Activated CD4-positive, alpha-beta T cell treated with anti-CD3 and anti-CD28 coated beads, Interleukin-2, amount 10 ng/mL, durations not matched to agents 24 days and 14 days (primary cell): Measurements from ENCODE around the gene ARHGEF7. TPM values are rescaled to one million over a fixed set of nuclear protein-coding genes. Genes with fewer than 3 reads are reported as not detected.

ENCODE experiments used
- DNase-seq: peaks from one replicate; pipeline ENCODE4 v3.0.0; 2022
- H3K27ac Mint-ChIP-seq: one replicate; pipeline ENCODE4 v1.8.0; 2022; ENCODE audit warnings: mild to moderate bottlenecking, mixed read lengths
- H3K27me3 Mint-ChIP-seq: one replicate; pipeline ENCODE4 v1.8.0; 2022; ENCODE audit warnings: mixed read lengths
- H3K36me3 Mint-ChIP-seq: one replicate; pipeline ENCODE4 v1.8.0; 2022; ENCODE audit warnings: low read depth, mild to moderate bottlenecking, mixed read lengths
- H3K4me1 Mint-ChIP-seq: one replicate; pipeline ENCODE4 v1.8.0; 2021; ENCODE audit warnings: mixed read lengths
- H3K4me3 Mint-ChIP-seq: one replicate; pipeline ENCODE4 v1.8.0; 2022; ENCODE audit warnings: mild to moderate bottlenecking, moderate library complexity, mixed read lengths
- H3K9me3 Mint-ChIP-seq: one replicate; pipeline ENCODE4 v1.8.0; 2021; ENCODE audit warnings: mixed read lengths
- intact Hi-C: fragments of 100-400 bp; cut with micrococcal nuclease; formaldehyde crosslinking; loops from one replicate; pipeline ENCODE4 v1.15.1; 2023
- total RNA-seq: library from RNA; stranded (reverse); gene quantifications from 2 replicates; pipeline ENCODE4 v1.2.3, GENCODE V29; 2022

Gene ARHGEF7
- total RNA-seq, 1 donor from 2014 or later, result 69.3 TPM

DNA sequence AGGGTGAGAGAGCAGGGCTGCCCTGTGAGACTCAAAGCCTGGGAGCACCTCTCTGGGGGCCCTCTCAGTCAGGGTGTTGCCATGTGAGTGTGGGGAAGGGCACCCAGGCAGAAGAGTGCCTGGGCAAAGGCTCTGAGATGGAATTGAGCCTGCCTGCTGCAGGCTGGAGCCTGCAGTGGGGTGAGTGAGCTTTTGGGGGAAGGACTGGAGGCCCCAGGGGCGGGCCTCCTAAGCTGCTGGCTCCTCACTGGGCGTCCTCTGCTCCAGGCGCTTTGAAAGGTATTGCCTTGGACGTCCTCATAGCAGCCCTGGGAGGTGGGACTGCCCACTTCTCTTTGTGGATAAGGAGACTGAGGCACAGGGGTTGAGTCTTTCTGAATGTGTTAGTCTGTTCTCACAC is 60.3 kb downstream of the ARHGEF7 start:
- Mint-ChIP-seq H3K27me3 (no peaks in the 10 kb centered on the region), H3K4me1 (peaks cover 63% of the 10 kb centered on the region), H3K27ac (peak overlapping the region; percentile 24), H3K36me3 (peaks cover 73% of the 10 kb centered on the region), H3K9me3 (peaks cover 11% of the 10 kb centered on the region), H3K4me3 (no peak overlapping the region)
- no peak for DNase-seq
- intact Hi-C loops, result no loop called here

GRCh38 chr13:111175935-111176334 is 60.8 kb downstream of the ARHGEF7 start:
- Mint-ChIP-seq H3K36me3 (peaks cover 72% of the 10 kb centered on the region), H3K9me3 (peaks cover 11% of the 10 kb centered on the region), H3K27ac (peak overlapping the region; percentile 59), H3K4me3 (no peak overlapping the region), H3K4me1 (peaks cover 65% of the 10 kb centered on the region), H3K27me3 (no peaks in the 10 kb centered on the region)
- intact Hi-C loops, result no loop called here
- DNase-seq, result no peak

DNA sequence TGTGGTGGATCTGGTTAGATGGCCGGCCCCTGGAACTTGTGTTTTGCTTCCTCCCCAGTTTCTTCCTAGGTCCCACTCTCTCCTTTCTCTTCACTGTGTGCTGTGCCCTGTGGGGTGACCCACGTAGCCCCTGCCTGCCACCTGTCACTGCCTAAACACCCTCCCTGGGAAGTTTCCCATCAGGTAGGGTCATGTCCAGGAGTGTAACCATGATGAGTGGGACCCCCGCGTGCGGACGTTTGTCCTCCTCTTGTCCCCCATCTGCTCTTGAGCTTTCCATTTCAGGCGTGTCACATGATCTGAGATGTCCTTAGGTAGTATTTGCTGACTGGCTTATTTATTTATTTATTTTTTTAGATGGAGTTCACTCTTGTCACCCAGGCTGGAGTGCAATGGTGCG is 61.3 kb downstream of the ARHGEF7 start:
- peaks cover 76% of the 10 kb centered on the region for H3K36me3 Mint-ChIP-seq
- peak overlapping the region; percentile 59 for H3K27ac Mint-ChIP-seq
- no peak for DNase-seq
- intact Hi-C loops, result no loop called here
- H3K9me3 Mint-ChIP-seq, result peaks cover 11% of the 10 kb centered on the region
- H3K4me3 Mint-ChIP-seq, result no peak overlapping the region
- peaks cover 65% of the 10 kb centered on the region for H3K4me1 Mint-ChIP-seq
- no peaks in the 10 kb centered on the region for H3K27me3 Mint-ChIP-seq

DNA sequence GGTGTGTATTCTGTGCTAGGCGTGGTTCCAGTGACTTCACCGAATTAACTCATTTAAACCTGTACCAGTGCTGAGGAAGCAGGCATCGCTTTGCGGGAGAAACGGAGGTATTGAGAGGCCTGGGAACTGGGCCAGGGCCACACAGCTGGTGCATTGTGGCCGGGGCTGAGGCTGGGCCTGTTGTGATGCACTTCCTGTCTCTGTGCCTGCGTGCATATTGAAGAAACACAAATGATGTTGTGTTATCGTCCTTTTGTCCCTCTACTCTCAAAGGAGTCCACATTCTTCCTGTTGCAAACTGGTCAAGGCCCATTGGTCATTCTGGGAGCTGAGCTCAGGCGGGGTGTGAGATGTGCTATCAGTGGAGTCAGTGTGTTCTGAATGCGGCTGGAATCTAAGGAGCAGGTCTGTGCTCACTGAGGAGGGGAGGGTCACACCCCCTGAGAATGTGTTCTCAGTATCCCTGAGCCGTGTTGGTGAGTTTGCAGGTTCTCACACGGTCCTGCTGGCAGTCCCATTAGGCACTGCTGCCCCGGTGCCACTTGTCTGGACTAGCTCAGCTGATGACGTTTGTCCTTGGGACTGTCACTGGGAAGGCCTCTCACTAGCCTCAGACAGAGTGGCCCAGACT is 62.1 kb downstream of the ARHGEF7 start:
- Mint-ChIP-seq H3K9me3 (peaks cover 11% of the 10 kb centered on the region), H3K4me3 (peak overlapping the region; percentile 52), H3K27me3 (no peaks in the 10 kb centered on the region), H3K36me3 (peaks cover 70% of the 10 kb centered on the region), H3K27ac (peak overlapping the region; percentile 80), H3K4me1 (peaks cover 62% of the 10 kb centered on the region)
- intact Hi-C loops, result no loop called here
- DNase-seq, result peak; percentile 82

GRCh38 chr13:111177921-111178320 is 62.8 kb downstream of the ARHGEF7 start:
- peaks cover 11% of the 10 kb centered on the region for H3K9me3 Mint-ChIP-seq
- H3K4me3 Mint-ChIP-seq, result peak overlapping the region; percentile 52
- intact Hi-C loops, result no loop called here

GRCh38 chr13:111178402-111178801 is 63.3 kb downstream of the ARHGEF7 start:
- peaks cover 62% of the 10 kb centered on the region for H3K36me3 Mint-ChIP-seq
- intact Hi-C loops, result no loop called here
- no peaks in the 10 kb centered on the region for H3K27me3 Mint-ChIP-seq
- peak overlapping the region; percentile 80 for H3K27ac Mint-ChIP-seq
- DNase-seq, result no peak
- H3K4me1 Mint-ChIP-seq, result peaks cover 68% of the 10 kb centered on the region
- H3K9me3 Mint-ChIP-seq, result peaks cover 11% of the 10 kb centered on the region
- peak overlapping the region; percentile 52 for H3K4me3 Mint-ChIP-seq

More at GRCh38 chr13:111177921-111178320, 62.8 kb downstream of the ARHGEF7 start:
- Mint-ChIP-seq H3K4me1 (peaks cover 65% of the 10 kb centered on the region), H3K27ac (peak overlapping the region; percentile 80), H3K36me3 (peaks cover 67% of the 10 kb centered on the region), H3K27me3 (no peaks in the 10 kb centered on the region)
- DNase-seq, result no peak

- intact Hi-C loops, result loop anchor here (5.0 to 10.0 kb wide), 2 partner anchors 42 to 265 kb away; partner anchors contain the start of gene ANKRD10
- H3K27ac Mint-ChIP-seq, result peak overlapping the region; percentile 84
- peak; percentile 71 for DNase-seq
- peaks cover 55% of the 10 kb centered on the region for H3K36me3 Mint-ChIP-seq
- no peaks in the 10 kb centered on the region for H3K27me3 Mint-ChIP-seq
- peaks cover 6% of the 10 kb centered on the region for H3K9me3 Mint-ChIP-seq
- peaks cover 82% of the 10 kb centered on the region for H3K4me1 Mint-ChIP-seq
- H3K4me3 Mint-ChIP-seq, result peak overlapping the region; percentile 28
Observed at GRCh38 chr13:111179908-111180760, 65.0 kb downstream of the ARHGEF7 start.

- H3K27me3 Mint-ChIP-seq, result no peaks in the 10 kb centered on the region
- H3K9me3 Mint-ChIP-seq, result no peaks in the 10 kb centered on the region
- peaks cover 83% of the 10 kb centered on the region for H3K4me1 Mint-ChIP-seq
- no peak for DNase-seq
- H3K27ac Mint-ChIP-seq, result no peak overlapping the region
- intact Hi-C loops, result loop anchor here (5.0 to 10.0 kb wide), 2 partner anchors 40 to 267 kb away; partner anchors contain the start of gene ANKRD10
- H3K36me3 Mint-ChIP-seq, result peaks cover 43% of the 10 kb centered on the region
- no peak overlapping the region for H3K4me3 Mint-ChIP-seq
Observed at GRCh38 chr13:111181977-111182376, 66.9 kb downstream of the ARHGEF7 start.

- no peak for DNase-seq
- no peak overlapping the region for H3K4me3 Mint-ChIP-seq
- intact Hi-C loops, result loop anchor here (5.0 to 10.0 kb wide), 2 partner anchors 39 to 268 kb away; partner anchors contain the start of gene ANKRD10
- H3K4me1 Mint-ChIP-seq, result peaks cover 83% of the 10 kb centered on the region
- H3K27me3 Mint-ChIP-seq, result no peaks in the 10 kb centered on the region
- H3K9me3 Mint-ChIP-seq, result no peaks in the 10 kb centered on the region
- peak overlapping the region; percentile 16 for H3K27ac Mint-ChIP-seq
- peaks cover 35% of the 10 kb centered on the region for H3K36me3 Mint-ChIP-seq
Observed at GRCh38 chr13:111183087-111183645, 68.1 kb downstream of the ARHGEF7 start.

DNA sequence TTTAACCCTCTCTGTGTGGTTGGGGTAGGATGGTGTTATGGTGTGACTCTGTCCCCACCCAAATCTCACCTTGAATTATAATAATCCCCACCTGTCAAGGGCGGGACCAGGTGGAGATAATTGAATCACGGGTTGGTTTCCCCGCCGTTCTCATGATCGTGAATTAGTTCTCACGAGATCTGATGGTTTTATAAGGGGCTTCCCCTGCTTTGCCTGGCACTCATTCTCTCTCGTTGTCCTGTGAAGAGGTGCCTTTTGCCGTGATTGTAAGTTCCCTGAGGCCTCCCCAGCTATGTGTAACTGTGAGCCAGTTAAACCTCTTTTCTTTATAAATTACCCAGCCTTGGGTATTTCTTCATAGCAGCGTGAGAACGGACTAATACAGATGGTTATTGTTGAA is 68.8 kb downstream of the ARHGEF7 start:
- Mint-ChIP-seq H3K36me3 (peaks cover 30% of the 10 kb centered on the region), H3K27me3 (no peaks in the 10 kb centered on the region), H3K4me3 (peak overlapping the region; percentile 82), H3K27ac (peak overlapping the region; percentile 94), H3K9me3 (no peaks in the 10 kb centered on the region), H3K4me1 (peaks cover 85% of the 10 kb centered on the region)
- intact Hi-C loops, result loop anchor here (5.0 to 10.0 kb wide), 2 partner anchors 38 to 269 kb away; partner anchors contain the start of gene ANKRD10
- DNase-seq, result no peak

DNA sequence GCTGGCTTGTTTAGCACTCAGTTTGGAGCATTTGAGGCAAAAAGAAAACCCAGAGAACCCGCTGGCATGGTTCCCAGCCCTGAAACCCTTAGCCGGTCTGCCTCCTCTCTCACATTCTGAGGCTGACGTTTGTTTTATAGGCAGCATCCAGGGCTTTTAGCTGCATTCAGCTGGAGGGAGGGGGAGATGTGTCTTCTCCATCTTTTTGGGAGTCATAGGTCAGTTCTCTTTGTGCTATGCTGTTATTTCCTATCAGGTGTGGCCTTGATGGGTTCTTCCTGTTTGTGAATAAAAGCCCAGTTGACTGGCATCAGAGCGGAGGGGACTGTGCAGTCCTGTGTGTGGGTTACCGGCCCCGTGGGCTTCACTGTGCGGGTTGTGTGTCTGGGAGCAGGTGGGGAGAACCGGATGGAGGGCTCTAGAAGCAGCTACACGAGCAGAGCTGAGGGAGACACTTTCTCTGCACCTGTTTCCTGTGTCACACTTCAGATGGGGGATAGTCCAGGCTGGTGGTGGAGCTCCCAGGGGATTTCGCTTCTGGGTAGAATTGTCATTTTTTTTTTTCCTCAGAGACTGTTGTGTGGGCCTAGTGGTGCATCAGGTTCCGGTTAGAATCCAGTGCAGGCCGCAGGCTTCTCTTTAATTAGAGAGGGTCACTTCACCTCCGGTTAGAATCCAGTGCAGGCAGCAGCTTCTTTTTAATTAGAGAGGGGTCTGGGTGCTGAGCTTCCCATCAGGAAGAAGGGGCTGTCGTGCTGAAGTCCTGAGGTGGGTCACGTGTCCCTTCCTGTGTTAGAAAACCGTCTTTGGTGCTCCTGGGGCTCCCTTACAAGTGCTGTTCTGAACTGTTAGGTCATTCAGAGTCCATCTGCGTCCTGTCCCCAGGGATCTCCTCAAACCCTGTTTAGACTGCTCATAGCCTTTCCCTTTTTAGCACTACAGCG is 69.6 kb downstream of the ARHGEF7 start:
- DNase-seq, result peak; percentile 81
- no peaks in the 10 kb centered on the region for H3K27me3 Mint-ChIP-seq
- intact Hi-C loops, result loop anchor here (5.0 to 10.0 kb wide), 3 partner anchors 38 to 270 kb away; partner anchors contain the start of gene ANKRD10
- H3K4me1 Mint-ChIP-seq, result peaks cover 87% of the 10 kb centered on the region
- H3K27ac Mint-ChIP-seq, result peak overlapping the region; percentile 94
- H3K9me3 Mint-ChIP-seq, result no peaks in the 10 kb centered on the region
- H3K4me3 Mint-ChIP-seq, result peak overlapping the region; percentile 82
- H3K36me3 Mint-ChIP-seq, result peaks cover 30% of the 10 kb centered on the region

DNA sequence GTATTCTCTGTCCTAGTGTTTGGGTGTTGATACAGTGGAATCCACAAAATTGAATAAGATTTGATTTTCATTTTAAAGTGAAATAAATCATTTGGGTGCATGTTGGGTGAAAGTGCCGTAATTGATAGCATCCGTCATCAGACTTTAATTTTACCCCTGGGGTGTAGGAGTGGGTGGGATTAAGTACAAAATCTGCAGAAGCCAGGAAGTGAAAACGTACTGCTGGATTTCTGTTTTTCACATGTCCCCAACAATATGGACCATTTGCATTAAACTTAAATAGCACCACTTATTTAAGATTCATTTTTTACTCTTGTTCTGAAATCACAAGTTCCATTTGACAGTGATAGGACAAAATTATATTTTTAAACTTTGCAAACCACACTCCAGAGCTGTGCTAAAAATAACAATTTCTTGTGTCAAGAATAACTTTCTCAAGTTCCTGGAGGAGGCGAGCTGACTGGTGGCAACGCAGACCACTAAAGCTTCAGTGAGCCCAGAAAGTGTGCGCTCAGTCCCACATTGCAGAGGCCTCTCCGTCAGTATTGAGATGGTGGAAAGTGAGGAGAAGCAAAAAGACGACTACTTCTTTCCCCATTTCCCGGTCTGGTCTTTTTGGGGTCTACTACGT is 71.3 kb downstream of the ARHGEF7 start:
- peaks cover 28% of the 10 kb centered on the region for H3K36me3 Mint-ChIP-seq
- intact Hi-C loops, result loop anchor here (5.0 to 10.0 kb wide), 2 partner anchors 219 to 272 kb away; partner anchors contain the start of gene ANKRD10
- H3K27me3 Mint-ChIP-seq, result no peaks in the 10 kb centered on the region
- peaks cover 87% of the 10 kb centered on the region for H3K4me1 Mint-ChIP-seq
- H3K27ac Mint-ChIP-seq, result no peak overlapping the region
- no peak for DNase-seq
- peaks cover 7% of the 10 kb centered on the region for H3K9me3 Mint-ChIP-seq
- H3K4me3 Mint-ChIP-seq, result peak overlapping the region; percentile 10
